HG03460 (cell line): ENCODE measurements around the gene PRR15.
"Not testable (repeated sequence)": the region's sequence is repeated elsewhere in the genome, so short reads cannot be mapped to it uniquely, and the experiment has no call there.

ENCODE experiments used
- ATAC-seq: cut with Tn5 transposase; IDR thresholded peaks from one replicate; pipeline ENCODE4 v1.9.1; 2021; ENCODE audit not compliant: unreplicated experiment

Gene PRR15

GRCh38 chr7:29563590-29564495 lies at the start of gene PRR15:
TSS of gene PRR15 (plus strand) at chr7:29563835. CDS start at chr7:29566330, 2,495 bp downstream.
- no peak for ATAC-seq

GRCh38 chr7:29516491-29516890 lies 47.1 kb upstream of the PRR15 start:
- ATAC-seq: no peak

GRCh38 chr7:29518616-29519015 lies 45.0 kb upstream of the PRR15 start:
- no peak for ATAC-seq

GRCh38 chr7:29523728-29524127 lies 39.9 kb upstream of the PRR15 start:
- no peak for ATAC-seq

- ATAC-seq: no peak
These were observed 36.0 kb upstream of the PRR15 start for GRCh38 chr7:29527505-29528108.

GRCh38 chr7:29528526-29528925 lies 35.1 kb upstream of the PRR15 start:
- not testable (repeated sequence) for ATAC-seq

GRCh38 chr7:29538389-29538788 lies 25.2 kb upstream of the PRR15 start:
- no peak for ATAC-seq

GRCh38 chr7:29539471-29539870 lies 24.2 kb upstream of the PRR15 start:
- no peak for ATAC-seq

GRCh38 chr7:29547421-29547820 lies 16.2 kb upstream of the PRR15 start:
- ATAC-seq: no peak

GRCh38 chr7:29548823-29549222 lies 14.8 kb upstream of the PRR15 start:
- no peak for ATAC-seq

GRCh38 chr7:29552392-29552791 lies 11.2 kb upstream of the PRR15 start:
- no peak for ATAC-seq

- ATAC-seq: no peak
These were observed 8.6 kb upstream of the PRR15 start for GRCh38 chr7:29555061-29555460.

GRCh38 chr7:29556405-29557195 lies 7.0 kb upstream of the PRR15 start:
- ATAC-seq: no peak

GRCh38 chr7:29557954-29558353 lies 5.7 kb upstream of the PRR15 start:
- ATAC-seq: no peak

- ATAC-seq: no peak
These were observed 2.4 kb upstream of the PRR15 start for GRCh38 chr7:29561271-29561670.

- ATAC-seq: no peak
These were observed 1.3 kb upstream of the PRR15 start for GRCh38 chr7:29562307-29562706.

GRCh38 chr7:29564496-29565223 lies 1.0 kb downstream of the PRR15 start:
- no peak for ATAC-seq

- ATAC-seq: no peak
These were observed 1.6 kb downstream of the PRR15 start for GRCh38 chr7:29565224-29565630.

GRCh38 chr7:29565634-29565981 lies 2.0 kb downstream of the PRR15 start:
- no peak for ATAC-seq

- no peak for ATAC-seq
These were observed 2.5 kb downstream of the PRR15 start for GRCh38 chr7:29565982-29566746.
